ENCODE data around the gene CIRBP.
A peak's percentile ranks its signal among the peaks of the same experiment; 100 is the strongest.

The CIRBP gene

DNA sequence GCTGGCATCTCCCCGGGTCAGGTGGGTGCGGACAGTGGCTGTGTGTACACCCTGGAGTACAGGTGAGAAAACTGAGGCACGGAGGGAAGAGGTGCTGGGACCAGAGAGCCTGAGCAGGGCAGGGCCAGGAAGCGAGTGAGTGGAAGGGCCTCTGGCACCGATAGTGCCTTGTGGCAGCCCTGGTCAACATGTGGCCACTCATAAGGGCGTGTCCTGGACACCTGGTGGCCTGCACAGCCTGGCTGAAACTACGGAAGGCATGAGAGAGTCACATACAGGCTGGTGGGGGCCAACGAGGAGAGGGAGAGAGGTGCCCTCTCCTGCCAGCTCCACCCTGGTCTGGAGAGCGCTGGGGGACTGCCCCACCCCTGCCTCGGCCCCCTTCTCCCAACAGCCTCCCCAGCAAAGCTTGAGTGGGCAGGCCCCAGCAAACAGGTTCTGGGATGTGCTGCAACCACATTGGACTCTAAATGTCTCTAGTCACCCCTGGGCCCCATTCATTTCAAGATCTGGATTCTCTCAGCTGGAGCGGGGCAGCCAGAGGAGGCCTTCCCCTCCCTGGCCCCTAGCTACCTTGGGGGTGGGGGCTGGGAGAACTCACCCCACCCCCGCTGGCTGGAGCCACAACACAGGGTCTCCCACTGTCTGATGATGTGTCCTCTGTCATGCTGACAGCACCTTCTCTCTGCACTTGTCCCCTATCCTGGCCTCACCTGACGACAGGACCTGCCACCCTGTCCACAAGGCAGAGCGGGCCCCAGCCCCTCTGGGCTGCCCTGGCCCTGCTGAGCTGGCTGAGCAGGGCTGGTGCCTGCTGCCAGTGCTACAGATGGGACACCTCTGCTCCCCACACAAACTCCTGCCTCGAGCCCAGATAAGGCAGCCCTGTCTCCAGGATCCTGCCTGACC, 37.1 kb upstream of the CIRBP start:
- TF ChIP-seq, protein P1, sequence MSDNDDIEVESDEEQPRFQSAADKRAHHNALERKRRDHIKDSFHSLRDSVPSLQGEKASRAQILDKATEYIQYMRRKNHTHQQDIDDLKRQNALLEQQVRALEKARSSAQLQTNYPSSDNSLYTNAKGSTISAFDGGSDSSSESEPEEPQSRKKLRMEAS (IDR thresholded peaks at IDR 0.05), result peak; percentile 59
- TF ChIP-seq, protein P2, sequence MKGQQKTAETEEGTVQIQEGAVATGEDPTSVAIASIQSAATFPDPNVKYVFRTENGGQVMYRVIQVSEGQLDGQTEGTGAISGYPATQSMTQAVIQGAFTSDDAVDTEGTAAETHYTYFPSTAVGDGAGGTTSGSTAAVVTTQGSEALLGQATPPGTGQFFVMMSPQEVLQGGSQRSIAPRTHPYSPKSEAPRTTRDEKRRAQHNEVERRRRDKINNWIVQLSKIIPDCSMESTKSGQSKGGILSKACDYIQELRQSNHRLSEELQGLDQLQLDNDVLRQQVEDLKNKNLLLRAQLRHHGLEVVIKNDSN (IDR thresholded peaks at IDR 0.05), result peak; percentile 25; the same call in 1 of the 2 replicates
- TF ChIP-seq, protein P3, sequence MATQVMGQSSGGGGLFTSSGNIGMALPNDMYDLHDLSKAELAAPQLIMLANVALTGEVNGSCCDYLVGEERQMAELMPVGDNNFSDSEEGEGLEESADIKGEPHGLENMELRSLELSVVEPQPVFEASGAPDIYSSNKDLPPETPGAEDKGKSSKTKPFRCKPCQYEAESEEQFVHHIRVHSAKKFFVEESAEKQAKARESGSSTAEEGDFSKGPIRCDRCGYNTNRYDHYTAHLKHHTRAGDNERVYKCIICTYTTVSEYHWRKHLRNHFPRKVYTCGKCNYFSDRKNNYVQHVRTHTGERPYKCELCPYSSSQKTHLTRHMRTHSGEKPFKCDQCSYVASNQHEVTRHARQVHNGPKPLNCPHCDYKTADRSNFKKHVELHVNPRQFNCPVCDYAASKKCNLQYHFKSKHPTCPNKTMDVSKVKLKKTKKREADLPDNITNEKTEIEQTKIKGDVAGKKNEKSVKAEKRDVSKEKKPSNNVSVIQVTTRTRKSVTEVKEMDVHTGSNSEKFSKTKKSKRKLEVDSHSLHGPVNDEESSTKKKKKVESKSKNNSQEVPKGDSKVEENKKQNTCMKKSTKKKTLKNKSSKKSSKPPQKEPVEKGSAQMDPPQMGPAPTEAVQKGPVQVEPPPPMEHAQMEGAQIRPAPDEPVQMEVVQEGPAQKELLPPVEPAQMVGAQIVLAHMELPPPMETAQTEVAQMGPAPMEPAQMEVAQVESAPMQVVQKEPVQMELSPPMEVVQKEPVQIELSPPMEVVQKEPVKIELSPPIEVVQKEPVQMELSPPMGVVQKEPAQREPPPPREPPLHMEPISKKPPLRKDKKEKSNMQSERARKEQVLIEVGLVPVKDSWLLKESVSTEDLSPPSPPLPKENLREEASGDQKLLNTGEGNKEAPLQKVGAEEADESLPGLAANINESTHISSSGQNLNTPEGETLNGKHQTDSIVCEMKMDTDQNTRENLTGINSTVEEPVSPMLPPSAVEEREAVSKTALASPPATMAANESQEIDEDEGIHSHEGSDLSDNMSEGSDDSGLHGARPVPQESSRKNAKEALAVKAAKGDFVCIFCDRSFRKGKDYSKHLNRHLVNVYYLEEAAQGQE (IDR thresholded peaks at IDR 0.05; ENCODE audit: low read depth), result no peak

DNA sequence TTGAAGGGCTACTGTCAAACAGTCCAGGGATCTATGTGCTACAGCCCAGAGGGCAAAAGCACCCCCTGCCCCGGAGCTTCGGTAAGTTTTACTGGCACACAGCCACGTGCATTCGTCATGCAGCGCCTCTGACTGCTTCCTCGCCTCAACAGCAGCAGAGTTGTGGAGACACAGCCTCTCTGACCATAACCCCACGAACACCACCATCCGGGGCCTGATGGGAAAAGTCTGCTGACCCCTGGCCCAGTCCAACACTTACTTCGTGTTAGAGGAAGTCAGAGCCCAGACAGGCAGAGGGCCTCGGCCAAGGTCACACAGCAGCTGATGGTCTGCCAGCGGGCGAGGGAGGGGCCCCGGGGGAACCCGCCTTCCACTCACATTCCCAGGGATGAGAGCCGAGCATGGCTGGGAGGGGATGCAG, 36.5 kb upstream of the CIRBP start:
- no peak for TF ChIP-seq TCF12 (IDR thresholded peaks at IDR 0.05; ENCODE audit: low read depth)
- TF ChIP-seq, protein P1 (IDR thresholded peaks at IDR 0.05), result no peak
- TF ChIP-seq NFIC (IDR thresholded peaks at IDR 0.05), result no peak
- TF ChIP-seq EGR1 (IDR thresholded peaks at IDR 0.05), result no peak

DNA sequence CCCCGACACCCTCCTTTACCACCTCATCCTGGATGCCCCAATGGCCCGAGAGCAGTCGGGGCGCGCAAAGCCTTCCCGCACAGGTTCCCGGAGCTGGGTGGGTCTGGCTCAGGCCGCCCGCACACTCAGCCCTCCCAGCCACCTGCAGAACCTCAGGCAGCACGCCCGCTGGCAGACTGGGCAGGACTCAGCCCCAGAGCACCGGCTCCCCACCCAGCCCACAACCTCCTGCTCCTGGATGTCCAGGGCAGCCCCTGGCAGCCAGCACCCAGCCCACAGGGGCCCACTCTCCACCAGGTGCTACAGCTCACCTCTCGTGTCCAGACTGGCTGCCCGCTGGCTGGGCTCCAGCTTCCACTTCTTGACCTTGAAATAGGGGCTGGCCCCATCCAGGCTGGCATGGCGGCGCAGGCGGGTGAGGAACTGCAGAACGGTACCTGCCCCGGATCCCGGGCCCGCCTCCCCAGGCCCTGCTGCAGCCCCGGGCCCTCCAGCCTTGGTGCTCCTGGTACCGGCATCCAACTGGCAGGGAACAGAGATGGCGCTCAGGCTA, 35.9 kb upstream of the CIRBP start:
- TF ChIP-seq EP300 (IDR thresholded peaks at IDR 0.05; ENCODE audit: borderline replicate concordance), result no peak
- no peak for TF ChIP-seq CEBPB (IDR thresholded peaks at IDR 0.05)
- no peak for TF ChIP-seq YY1 (IDR thresholded peaks at IDR 0.05; ENCODE audit: low read depth)
- TF ChIP-seq EGR1 (IDR thresholded peaks at IDR 0.05), result no peak
- TF ChIP-seq TEAD4 (IDR thresholded peaks at IDR 0.05), result no peak
- no peak for TF ChIP-seq RAD21 (IDR thresholded peaks at IDR 0.05; ENCODE audit: low read depth)
- TF ChIP-seq, protein P1 (IDR thresholded peaks at IDR 0.05), result no peak
- TF ChIP-seq, protein P3 (IDR thresholded peaks at IDR 0.05; ENCODE audit: low read depth), result no peak
- no peak for TF ChIP-seq TCF12 (IDR thresholded peaks at IDR 0.05; ENCODE audit: low read depth)
- no peak for TF ChIP-seq FOXM1 (IDR thresholded peaks at IDR 0.05; ENCODE audit: borderline replicate concordance, low read depth)
- no peak for TF ChIP-seq ZBTB7A (IDR thresholded peaks at IDR 0.05; ENCODE audit: low read depth)
- no peak for TF ChIP-seq CREB1 (IDR thresholded peaks at IDR 0.05; ENCODE audit: low read depth)

DNA sequence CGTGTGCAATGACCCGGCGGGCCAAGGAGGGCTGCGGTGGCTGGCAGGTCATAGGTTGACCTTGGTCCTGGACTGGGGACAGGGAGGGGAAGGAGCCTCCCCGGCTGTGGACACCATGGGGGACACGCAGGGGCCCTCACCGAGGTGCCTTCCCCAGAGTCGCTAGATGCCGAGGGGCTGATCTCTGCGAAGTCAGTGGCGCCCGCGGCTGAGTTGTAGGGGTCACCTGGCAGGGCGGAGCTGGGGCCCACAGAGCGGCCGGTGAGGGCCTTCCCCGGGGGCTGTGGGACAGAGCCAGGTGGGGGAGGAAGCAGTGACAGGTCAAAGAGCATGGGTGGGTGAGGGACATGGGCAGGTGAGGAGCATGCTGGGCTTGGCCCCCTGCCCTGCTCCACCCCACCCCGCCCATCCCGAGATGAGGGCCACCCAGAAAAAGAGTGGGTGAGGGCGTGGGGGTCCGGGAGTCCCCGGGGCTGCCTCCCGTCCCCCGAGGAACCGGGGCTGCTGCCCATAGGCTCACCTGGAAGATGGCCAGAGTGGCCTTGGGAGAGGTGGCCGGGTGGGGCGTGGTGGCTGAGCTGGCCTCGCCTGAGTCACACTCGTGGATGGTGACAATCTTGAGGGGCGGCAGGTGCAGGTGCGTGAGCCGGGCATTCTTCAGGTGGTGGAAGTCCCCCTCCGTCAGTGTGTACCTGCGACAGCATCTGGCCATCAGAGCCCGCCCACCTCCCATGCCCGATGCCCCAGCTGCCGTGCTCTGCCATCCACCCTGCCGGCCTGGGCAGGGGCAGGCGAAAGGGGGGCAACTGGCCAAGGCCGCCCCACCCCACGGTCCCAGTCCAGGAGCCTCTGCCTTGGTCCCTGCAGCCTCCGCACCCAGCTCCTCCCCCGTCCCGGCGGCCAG, 34.8 kb upstream of the CIRBP start:
- TF ChIP-seq NFIC (IDR thresholded peaks at IDR 0.05) (no peak), YY1 (IDR thresholded peaks at IDR 0.05; ENCODE audit: low read depth) (no peak), TCF12 (IDR thresholded peaks at IDR 0.05; ENCODE audit: low read depth) (no peak), EGR1 (IDR thresholded peaks at IDR 0.05) (no peak), CEBPB (IDR thresholded peaks at IDR 0.05) (no peak), RAD21 (IDR thresholded peaks at IDR 0.05; ENCODE audit: low read depth) (no peak), ZBTB7A (IDR thresholded peaks at IDR 0.05; ENCODE audit: low read depth) (no peak)
- TF ChIP-seq, protein P1 (IDR thresholded peaks at IDR 0.05), result no peak
- TF ChIP-seq, protein P3 (IDR thresholded peaks at IDR 0.05; ENCODE audit: low read depth), result no peak

Data from Ishikawa (cell line).